HG02798 (cell line): Measurements from ENCODE around the gene SUPT3H.

Experiments
- ATAC-seq: cut with Tn5 transposase; IDR thresholded peaks from one replicate; pipeline ENCODE4 v1.9.1; 2021; ENCODE audit warnings: mild to moderate bottlenecking; ENCODE audit not compliant: unreplicated experiment, poor library complexity

The SUPT3H gene

DNA sequence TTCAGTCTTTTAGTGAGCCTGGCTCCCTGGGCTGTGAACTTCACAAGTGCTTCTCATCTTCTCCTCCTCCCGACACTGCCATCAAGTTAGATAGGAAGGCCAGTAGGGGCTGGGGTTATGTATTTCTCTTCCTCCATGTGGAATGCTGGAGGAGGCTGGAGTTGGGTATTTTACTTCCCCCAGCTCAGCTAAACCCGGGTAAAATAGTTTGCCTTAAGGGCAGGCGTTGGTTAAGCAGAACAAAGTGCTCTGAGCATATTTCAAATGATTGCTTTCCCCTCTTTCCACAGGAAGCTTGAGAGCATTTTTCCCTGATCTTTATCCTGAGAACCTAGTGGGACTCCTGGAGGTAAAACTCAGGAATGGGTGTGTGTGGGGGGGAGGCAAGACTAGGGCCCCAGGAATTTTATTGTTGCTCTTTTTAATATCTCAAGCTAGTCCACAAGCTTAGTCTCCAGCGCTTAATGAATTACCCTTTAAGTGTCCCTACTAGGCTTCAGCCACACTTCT lies 16.9 kb upstream of the SUPT3H start:
- no peak for ATAC-seq

DNA sequence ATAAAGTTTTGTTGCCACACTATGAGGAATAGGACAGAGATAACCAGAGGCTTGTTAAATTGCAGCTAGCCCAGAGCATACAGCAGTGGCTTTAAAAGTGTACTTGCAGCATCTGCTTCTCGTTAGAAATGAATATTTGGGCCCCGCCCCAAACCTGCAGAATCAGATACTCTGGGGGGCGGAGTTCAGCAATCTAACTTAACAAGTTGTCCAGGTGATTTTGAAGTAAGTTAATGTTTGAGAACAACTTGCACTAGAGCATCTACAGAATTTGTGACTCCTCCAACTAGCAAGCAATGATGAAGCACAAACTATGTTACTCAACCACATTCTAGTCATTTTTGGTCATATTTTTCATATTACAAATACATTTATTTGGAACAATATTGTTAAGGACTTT lies 10.6 kb upstream of the SUPT3H start:
- ATAC-seq, result no peak

DNA sequence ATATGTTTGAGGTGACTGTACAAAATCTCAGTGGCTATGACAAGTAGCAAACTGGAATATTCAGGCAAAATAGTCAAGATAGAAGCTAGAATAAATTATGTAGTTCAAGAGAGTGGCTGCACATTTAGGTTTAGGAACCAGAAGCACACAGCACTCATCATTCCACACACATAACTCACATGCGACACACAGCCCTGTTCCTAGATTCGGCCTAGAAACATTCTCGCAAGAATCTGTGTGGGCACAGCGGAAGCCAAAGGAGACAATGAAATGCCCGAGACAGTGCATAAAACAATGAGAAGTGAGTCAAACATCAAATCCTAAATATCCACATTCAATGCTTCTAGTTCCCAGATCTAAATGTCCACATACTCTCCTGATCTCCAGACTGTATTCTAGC lies 9.5 kb upstream of the SUPT3H start:
- no peak for ATAC-seq

DNA sequence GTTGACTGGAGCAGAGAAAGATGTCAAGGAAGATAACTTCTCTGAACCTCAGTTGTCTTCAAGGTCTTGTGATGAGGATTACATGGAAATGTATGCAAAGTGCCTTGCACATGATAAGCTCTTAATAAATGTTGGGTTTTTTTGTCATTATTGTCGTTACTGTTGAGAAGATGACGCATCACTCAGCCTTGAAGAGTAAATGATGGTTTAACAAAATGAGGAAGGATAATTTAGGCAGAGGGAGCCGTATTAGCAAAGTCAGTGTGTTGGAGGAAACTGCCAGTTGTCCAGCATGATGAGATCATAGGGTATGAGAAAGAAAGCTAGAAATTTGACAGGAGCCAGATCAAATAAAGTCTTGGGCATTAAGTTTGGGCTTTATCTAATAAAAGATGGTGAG lies 8.8 kb upstream of the SUPT3H start:
- ATAC-seq, result no peak

DNA sequence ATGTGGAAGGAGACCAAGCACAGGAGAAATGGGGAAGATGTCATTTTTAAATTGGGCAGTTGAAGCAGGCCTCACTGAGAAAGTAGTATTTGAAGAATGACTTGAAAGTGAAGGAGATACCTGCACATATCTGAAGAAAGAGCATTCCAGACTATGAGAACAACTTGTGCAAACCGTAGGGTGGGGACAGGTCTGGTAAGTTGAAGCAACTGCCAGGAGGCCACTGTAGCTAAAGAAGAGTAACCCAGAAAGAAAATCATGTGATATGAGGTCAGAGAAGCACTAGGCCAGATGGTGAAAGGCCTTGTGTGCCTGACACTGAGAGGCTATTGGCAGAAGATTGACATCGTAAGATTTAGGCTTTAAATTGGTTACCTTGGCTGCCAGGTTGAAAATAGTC lies 4.7 kb upstream of the SUPT3H start:
- ATAC-seq, result no peak

DNA sequence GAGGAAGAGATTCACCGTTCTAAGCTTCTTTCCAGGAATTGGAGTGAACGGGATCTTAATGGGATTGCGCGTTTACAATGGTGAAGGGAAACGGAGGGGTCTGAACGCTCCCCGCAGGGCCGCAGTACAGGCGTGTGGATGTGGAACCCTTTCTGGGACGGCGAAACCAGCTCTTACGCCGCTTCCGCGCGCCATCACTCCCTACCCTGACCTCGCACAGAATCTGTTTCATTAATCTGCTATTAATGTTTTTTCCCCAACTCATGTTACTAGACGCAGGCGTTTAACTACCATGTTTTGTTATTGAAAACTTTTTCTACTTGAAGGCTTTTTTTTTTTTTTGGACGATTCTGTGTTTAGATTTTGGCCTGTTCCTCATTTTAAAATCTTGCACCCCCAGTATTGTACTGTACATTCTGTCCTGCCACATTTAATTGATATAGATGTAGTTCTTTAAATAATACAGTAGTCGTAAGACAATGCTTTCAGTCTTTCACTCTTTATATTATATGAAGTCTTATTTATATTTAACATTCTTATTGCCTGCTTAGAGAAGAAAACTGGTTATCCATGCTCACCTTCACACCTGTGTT lies 696 bp upstream of the SUPT3H start:
- ATAC-seq, result peak; percentile 25

DNA sequence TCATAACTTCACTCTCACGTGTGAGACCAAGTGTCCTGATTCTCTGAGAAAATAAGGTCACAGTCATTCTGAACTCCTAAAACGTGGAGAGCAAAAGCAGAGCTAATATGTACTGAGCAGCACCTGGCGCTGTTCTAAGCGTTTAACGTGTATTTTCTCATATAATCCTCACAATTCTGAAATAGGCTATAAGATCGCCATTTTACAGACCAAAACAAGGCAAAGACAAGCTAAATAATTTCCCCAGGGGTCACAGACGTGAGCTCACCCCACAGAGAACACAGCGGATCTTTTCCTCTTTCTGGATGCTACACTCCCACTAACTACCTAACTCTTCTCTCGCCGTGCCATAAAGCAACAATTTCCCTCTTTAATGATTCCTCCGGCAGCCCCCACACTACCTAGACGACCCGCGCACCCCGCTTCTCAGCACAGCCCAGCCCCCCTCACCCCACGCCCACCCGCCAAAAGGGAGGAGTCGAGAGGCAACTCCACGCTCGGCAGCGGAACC lies 636 bp downstream of the SUPT3H start:
- no peak for ATAC-seq

DNA sequence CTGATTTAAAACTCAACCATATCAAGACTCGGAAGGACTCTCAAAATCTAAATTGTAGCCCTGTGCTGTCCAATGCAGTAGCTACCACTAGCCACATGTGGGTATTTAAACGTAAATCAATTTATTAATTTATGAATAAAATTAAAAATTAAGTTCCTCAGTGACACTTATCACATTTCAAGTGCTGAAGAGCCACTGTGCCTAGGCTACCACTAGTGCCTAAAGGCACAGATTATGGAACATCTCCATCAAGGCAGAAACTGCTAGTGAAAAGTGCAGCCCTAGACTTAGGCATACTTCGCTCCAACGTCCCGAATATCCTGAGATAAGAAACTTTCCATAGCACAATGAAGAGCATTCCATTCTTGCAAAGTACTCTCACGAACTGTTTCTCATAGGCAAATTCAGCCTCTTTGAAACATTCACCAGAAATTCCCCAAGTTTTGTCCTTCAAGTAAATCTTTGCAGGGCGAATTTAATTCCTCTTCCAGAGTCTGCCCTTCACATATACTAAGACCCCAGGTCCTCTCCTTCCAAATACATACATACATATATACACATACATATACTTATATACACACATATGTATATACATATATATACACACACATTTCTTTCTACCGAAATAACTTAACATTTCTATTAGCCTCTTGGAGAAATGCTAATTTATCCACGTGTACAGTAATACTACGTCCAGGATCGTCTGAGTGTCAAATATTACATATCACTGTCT lies 1.3 kb downstream of the SUPT3H start:
- no peak for ATAC-seq

DNA sequence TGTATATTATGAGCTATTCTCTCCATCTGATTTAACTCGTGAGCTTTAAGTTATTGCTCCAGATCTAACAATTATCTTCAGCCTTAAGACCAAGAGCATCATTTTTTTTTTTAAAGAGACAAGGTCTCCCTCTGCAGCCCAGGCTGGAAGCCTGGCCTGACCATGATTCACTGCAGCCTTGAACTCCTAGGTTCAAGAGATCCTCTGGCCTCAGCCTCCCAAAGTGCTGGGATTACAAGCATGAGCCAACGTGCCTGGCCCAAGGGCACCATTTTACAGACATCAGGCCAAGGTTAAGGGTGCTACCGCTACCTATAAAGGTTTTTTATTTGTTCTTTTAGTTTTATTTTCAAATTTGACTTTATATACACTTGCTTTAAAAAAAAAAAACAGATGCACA lies 2.3 kb downstream of the SUPT3H start:
- no peak for ATAC-seq

DNA sequence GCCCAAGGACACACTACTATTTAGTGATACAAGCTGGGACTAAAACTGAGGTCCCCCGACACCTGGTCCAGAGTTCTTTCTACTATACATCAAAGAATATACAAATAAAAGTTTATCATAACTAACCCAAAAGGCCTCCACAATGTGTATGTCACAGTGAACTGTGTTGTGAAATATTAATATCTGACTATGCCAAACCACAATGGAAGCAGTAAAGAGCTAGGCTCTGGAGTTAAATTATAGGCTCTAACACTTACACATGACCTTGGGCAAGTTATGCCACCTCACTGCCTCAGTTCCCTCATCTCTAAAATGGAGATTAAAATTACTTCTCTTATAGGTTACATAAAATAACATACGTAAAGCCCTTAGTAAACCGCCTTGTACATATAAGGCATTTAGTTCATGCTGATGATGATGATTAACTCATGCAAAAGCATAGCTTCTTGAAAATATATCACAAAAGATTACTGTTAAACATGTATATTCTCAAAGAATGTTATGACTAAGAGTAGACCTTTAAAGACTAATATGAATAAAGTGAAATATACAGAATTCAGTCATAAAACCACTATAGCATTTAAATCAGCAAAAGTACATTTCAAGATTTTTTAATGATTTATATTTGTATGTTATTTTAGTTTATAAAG lies 5.7 kb downstream of the SUPT3H start:
- no peak for ATAC-seq

DNA sequence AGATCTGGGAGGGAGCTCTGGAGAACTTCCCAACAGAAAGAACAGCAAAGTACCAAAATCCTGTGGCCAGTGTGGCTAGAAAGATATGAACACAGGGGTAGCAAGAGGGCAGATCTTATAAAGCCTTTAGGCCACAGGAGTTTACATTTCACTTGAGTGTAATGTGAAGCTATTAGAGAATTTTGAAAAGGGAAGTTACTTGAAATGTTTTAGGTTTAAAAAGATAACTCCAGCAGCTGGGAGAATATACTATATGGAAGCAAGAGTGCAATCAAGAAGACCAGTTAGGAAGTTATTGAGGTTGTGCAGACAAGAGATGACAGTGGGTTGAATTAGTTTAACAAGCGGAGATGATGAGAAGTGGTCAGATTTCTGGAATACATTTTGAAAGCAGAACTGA lies 7.9 kb downstream of the SUPT3H start:
- no peak for ATAC-seq

DNA sequence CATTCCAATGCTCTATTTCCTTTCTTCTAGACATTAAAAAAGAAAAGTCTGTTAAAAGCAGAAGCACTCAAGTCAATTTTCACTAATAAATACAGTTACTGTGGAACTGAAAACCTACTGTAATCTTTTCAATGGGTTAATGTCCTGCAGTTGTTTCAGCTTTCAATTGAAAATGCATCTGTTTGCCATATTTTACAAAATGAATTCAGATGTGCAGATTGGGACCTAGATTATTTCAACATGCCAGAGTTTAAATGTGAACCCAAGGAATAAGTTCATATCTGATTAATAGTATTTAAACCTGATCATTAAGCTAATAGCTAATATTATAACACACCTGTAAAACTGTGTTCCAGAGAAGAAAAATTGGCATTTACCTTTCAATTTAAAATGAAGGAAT lies 9.7 kb downstream of the SUPT3H start:
- no peak for ATAC-seq

DNA sequence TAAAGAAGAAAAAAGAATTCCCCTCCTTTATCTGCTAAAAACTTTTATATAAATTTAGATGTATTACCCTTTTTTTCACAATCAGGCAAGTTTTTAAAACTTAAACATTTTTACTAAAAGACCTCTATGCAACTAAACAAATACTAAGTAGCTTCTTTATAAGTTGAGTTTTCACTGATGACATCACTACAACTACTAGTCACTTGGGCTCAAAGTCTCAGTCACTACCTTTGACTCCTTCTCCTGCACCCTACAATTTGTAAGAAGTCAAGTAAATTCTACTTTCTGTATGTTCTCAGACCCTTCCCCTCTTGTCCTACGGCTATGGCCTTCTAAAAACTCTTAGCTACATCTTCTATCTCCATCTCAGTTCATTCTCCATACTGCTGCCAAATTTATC lies 11.2 kb downstream of the SUPT3H start:
- ATAC-seq, result no peak

DNA sequence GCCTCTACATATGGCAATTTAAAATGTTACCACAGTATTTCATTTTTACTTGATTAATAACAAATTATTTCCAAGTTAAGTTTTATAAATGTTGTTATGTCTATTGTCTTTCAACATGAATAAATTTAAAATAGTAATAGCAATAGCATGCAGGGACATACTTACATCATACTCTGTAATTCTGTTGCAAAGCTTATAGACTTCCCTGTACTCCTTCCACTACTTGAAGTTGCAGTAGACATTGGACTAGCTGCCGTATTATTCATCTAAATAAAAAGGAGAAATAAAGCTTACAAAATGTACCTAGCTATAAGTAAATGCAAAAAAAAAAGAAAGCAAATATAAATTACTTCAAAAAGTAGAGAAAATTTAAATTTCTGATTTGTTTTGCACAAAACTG lies 12.7 kb downstream of the SUPT3H start:
- ATAC-seq, result no peak

DNA sequence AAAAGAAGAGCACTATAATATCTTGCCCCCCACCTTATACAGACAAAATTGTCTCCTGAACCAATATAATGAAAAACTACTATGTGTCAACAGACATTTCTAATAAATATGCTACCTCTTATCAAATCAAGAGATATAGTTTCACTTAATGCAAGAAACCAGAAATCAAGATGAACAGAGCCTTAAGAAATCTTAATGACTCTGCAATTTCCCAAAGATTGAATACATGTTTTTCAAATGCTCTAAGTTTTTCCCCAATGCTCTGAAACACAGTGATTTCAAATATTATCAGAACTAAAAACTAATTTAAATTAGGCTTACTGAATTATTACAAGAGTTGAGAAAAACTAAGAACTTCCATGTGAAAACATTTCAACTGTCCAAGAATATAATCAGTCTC lies 13.3 kb downstream of the SUPT3H start:
- no peak for ATAC-seq

DNA sequence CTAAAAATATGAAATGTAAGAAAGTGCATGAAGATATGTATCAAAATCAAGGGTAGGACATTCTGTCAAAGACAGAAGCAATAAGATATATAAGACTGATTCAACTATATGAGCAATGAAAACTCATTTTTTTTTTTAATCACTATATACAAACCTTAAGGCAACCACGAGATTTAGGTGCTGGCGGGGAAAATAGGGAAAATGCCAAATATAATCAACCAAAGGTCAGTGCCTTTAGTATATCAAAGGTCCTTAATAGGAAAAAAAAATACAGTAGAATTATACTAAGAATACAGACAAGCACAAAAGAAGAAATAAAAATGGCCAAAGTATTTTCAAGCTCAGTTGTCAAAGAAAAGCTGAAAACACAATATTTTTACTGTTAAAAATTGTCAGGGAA lies 24.1 kb downstream of the SUPT3H start:
- no peak for ATAC-seq

DNA sequence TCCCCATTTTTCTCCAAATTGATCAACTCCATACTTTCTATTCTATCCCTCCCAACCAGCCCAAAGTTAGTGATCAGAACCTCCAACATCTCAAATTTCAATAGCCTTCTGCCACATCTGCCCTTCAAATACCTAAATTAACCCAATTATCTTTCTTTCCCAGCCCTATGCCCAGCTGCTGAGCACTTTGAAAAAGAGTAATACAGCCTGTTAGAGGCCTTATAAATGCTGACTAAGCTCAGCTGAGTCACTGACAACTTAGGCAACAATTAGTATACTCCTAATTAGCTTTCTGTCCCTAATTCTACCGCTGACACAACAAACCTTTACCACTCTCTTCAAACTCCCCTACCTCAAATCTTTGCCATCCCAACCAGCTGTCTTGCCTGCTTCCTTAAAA lies 26.1 kb downstream of the SUPT3H start:
- no peak for ATAC-seq

DNA sequence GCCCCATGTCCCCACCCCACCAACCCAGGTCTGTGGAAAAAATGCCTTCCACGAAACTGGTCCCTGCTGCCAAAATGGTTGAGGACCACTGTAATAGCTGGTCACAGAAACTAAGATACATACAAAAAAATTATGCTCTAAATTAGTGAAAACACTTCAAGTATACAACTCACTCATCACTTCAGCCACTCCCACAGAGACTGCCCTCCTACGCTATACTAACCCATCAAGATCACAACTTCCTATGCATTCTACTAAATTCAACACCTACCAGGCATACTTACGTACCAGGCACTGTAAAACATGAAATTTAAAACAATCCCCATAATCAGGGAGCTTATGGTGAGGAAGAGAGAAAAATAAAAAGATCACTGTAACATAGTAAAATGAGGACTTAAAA lies 26.7 kb downstream of the SUPT3H start:
- ATAC-seq, result no peak

DNA sequence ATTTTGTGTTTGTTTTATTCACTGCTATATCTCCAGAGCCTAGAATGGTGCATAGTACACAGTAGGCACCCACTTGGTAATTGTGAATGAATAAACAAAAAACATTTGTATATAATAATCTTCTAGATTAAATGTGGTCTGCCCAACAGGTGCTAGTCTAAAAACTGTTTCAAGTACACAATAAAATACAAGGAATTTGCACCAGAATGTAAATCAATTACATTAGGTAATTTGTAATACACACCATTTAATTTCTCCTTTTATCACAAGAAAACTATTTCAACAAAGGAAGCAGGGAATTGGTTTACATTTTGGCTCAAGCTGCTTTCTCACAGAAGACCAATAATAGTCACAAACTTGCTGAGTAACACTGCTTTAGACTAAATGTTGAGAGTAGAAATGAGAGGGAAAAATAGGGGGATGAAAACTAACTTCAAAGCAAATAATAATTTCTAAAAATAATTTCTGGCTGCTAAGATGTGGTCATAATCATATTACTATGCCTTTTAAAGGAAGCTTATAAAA lies 27.5 kb downstream of the SUPT3H start:
- ATAC-seq, result no peak

DNA sequence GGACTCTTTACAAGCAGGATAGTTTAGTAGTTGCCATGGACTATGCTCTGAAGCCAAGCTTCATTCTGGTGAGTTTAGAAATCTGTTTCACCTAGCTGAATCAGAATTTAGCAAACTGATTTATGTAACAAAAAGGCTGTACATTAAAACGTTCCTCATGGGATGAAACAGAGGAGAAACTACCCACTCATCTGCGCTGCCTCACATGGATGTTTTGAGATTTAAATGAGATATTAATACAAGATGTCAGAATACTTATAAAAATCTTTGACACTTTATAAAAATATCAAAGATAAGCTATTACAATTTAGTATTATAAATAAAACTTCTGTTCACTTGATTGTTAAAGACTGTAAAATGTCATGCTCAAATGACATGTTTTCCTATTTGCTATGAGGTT lies 32.8 kb downstream of the SUPT3H start:
- ATAC-seq, result no peak

DNA sequence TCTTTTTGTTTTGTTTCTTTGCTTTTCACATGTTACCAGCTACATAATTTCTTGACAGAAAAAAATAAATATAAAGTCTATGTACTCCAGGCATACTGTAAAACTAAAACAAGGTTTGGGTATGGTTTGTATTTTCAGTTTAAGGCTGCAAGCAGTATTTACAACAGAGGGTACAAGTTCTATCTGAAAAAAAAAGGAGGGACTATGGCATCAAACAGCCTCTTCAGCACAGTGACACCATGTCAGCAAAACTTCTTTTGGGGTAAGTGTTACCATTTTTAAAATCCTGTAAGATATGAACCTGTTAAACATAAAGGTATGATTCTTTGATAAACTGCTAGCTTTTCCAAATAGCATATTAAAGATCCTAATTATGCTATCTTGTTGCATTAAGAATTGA lies 49.2 kb downstream of the SUPT3H start:
- ATAC-seq, result no peak
